Activated T-helper 2 cell treated with anti-CD3 and anti-CD28 coated beads, Interferon-gamma antibody, Interleukin-2, Interleukin-4, amounts not matched to agents 10 μg/mL and 5 μg/mL and 100 μg/mL, durations not matched to agents 14 hours and 24 hours and 36 hours (primary cell): Measurements from ENCODE around the gene KCNB1. TPM values are rescaled to one million over a fixed set of nuclear protein-coding genes. Genes with fewer than 3 reads are reported as not detected.

Source experiments
- DNase-seq: peaks from one replicate; pipeline ENCODE4 v3.0.0; 2021; ENCODE audit warnings: low spot score
- H3K27ac Mint-ChIP-seq: one replicate; pipeline ENCODE4 v1.8.0; 2021; ENCODE audit warnings: mixed read lengths
- H3K27me3 Mint-ChIP-seq: one replicate; pipeline ENCODE4 v1.8.0; 2021; ENCODE audit warnings: low read depth, mixed read lengths
- H3K36me3 Mint-ChIP-seq: one replicate; pipeline ENCODE4 v1.8.0; 2021; ENCODE audit warnings: low read depth, mixed read lengths
- H3K4me1 Mint-ChIP-seq: one replicate; pipeline ENCODE4 v1.8.0; 2021; ENCODE audit warnings: low read depth, mixed read lengths
- H3K4me3 Mint-ChIP-seq: one replicate; pipeline ENCODE4 v1.8.0; 2021; ENCODE audit warnings: low read depth, mild to moderate bottlenecking, moderate library complexity, mixed read lengths
- H3K9me3 Mint-ChIP-seq: one replicate; pipeline ENCODE4 v1.8.0; 2021; ENCODE audit warnings: mixed read lengths
- intact Hi-C: fragments of 100-400 bp; cut with micrococcal nuclease; formaldehyde crosslinking; loops from one replicate; pipeline ENCODE4 v1.15.1; 2023
- total RNA-seq: library from RNA; stranded (reverse); gene quantifications from 2 replicates; pipeline ENCODE4 v1.2.3, GENCODE V29; 2022

Gene KCNB1
- total RNA-seq, 1 donor from 2014 or later, result 0.05 TPM

- H3K4me1 Mint-ChIP-seq, result no peaks in the 10 kb centered on the region
Measured at GRCh38 chr20:49340161-49340966, 142.1 kb downstream of the KCNB1 start.

GRCh38 chr20:49339123-49339522 lies 143.3 kb downstream of the KCNB1 start:
- peaks cover 17% of the 10 kb centered on the region for H3K27me3 Mint-ChIP-seq
- no peaks in the 10 kb centered on the region for H3K4me1 Mint-ChIP-seq
- no peaks in the 10 kb centered on the region for H3K9me3 Mint-ChIP-seq
- DNase-seq, result no peak
- H3K36me3 Mint-ChIP-seq, result no peaks in the 10 kb centered on the region
- H3K4me3 Mint-ChIP-seq, result no peak overlapping the region
- intact Hi-C loops, result no loop called here
- no peak overlapping the region for H3K27ac Mint-ChIP-seq

More at GRCh38 chr20:49340161-49340966, 142.1 kb downstream of the KCNB1 start:
- Mint-ChIP-seq H3K27me3 (peaks cover 19% of the 10 kb centered on the region), H3K9me3 (no peaks in the 10 kb centered on the region), H3K4me3 (no peak overlapping the region), H3K36me3 (no peaks in the 10 kb centered on the region), H3K27ac (no peak overlapping the region)
- intact Hi-C loops, result no loop called here
- no peak for DNase-seq

- peaks cover 3% of the 10 kb centered on the region for H3K4me1 Mint-ChIP-seq
- no peak overlapping the region for H3K27ac Mint-ChIP-seq
- DNase-seq, result no peak
- no peaks in the 10 kb centered on the region for H3K9me3 Mint-ChIP-seq
- no peak overlapping the region for H3K4me3 Mint-ChIP-seq
- no peaks in the 10 kb centered on the region for H3K36me3 Mint-ChIP-seq
- peaks cover 11% of the 10 kb centered on the region for H3K27me3 Mint-ChIP-seq
- intact Hi-C loops, result no loop called here
Measured at GRCh38 chr20:49338061-49338460, 144.4 kb downstream of the KCNB1 start.

- Mint-ChIP-seq H3K4me1 (peaks cover 3% of the 10 kb centered on the region), H3K27me3 (peaks cover 16% of the 10 kb centered on the region), H3K27ac (no peak overlapping the region), H3K36me3 (no peaks in the 10 kb centered on the region), H3K4me3 (no peak overlapping the region), H3K9me3 (no peaks in the 10 kb centered on the region)
- DNase-seq, result no peak
- intact Hi-C loops, result no loop called here
Measured at GRCh38 chr20:49337357-49337756, 145.1 kb downstream of the KCNB1 start.

- DNase-seq, result no peak
- H3K27ac Mint-ChIP-seq, result no peak overlapping the region
- peaks cover 19% of the 10 kb centered on the region for H3K27me3 Mint-ChIP-seq
- H3K4me1 Mint-ChIP-seq, result peaks cover 3% of the 10 kb centered on the region
- intact Hi-C loops, result no loop called here
- no peak overlapping the region for H3K4me3 Mint-ChIP-seq
- no peaks in the 10 kb centered on the region for H3K36me3 Mint-ChIP-seq
- H3K9me3 Mint-ChIP-seq, result no peaks in the 10 kb centered on the region
Measured at GRCh38 chr20:49336786-49337185, 145.7 kb downstream of the KCNB1 start.

GRCh38 chr20:49335476-49335875 lies 147.0 kb downstream of the KCNB1 start:
- intact Hi-C loops, result loop anchor here (2.0 kb wide), 1 partner anchor 275 kb away; no protein-coding TSS in a partner anchor
- no peak overlapping the region for H3K27ac Mint-ChIP-seq
- peaks cover 3% of the 10 kb centered on the region for H3K4me1 Mint-ChIP-seq

GRCh38 chr20:49330701-49331615 lies 151.5 kb downstream of the KCNB1 start:
- intact Hi-C loops, result loop anchor here (5.0 kb wide), 1 partner anchor 151 kb away; the partner anchor contains the start of gene KCNB1
- H3K4me1 Mint-ChIP-seq, result peaks cover 3% of the 10 kb centered on the region
- H3K27me3 Mint-ChIP-seq, result peaks cover 46% of the 10 kb centered on the region
- no peak for DNase-seq
- no peak overlapping the region for H3K4me3 Mint-ChIP-seq
- H3K27ac Mint-ChIP-seq, result no peak overlapping the region
- H3K9me3 Mint-ChIP-seq, result no peaks in the 10 kb centered on the region
- no peaks in the 10 kb centered on the region for H3K36me3 Mint-ChIP-seq

More at GRCh38 chr20:49335476-49335875, 147.0 kb downstream of the KCNB1 start:
- peaks cover 29% of the 10 kb centered on the region for H3K27me3 Mint-ChIP-seq
- no peaks in the 10 kb centered on the region for H3K9me3 Mint-ChIP-seq
- DNase-seq, result no peak
- no peak overlapping the region for H3K4me3 Mint-ChIP-seq
- no peaks in the 10 kb centered on the region for H3K36me3 Mint-ChIP-seq

GRCh38 chr20:49328790-49329189 lies 153.7 kb downstream of the KCNB1 start:
- no peak for DNase-seq
- H3K27ac Mint-ChIP-seq, result no peak overlapping the region
- H3K27me3 Mint-ChIP-seq, result peaks cover 58% of the 10 kb centered on the region
- peaks cover 11% of the 10 kb centered on the region for H3K4me1 Mint-ChIP-seq
- H3K36me3 Mint-ChIP-seq, result no peaks in the 10 kb centered on the region
- H3K4me3 Mint-ChIP-seq, result no peak overlapping the region
- intact Hi-C loops, result loop anchor here (10.0 kb wide), 1 partner anchor 596 kb away; no protein-coding TSS in a partner anchor
- H3K9me3 Mint-ChIP-seq, result no peaks in the 10 kb centered on the region

- Mint-ChIP-seq H3K4me1 (peaks cover 19% of the 10 kb centered on the region), H3K27ac (no peak overlapping the region), H3K27me3 (peaks cover 54% of the 10 kb centered on the region), H3K36me3 (no peaks in the 10 kb centered on the region), H3K9me3 (no peaks in the 10 kb centered on the region), H3K4me3 (no peak overlapping the region)
- DNase-seq, result no peak
- intact Hi-C loops, result loop anchor here (10.0 kb wide), 1 partner anchor 599 kb away; no protein-coding TSS in a partner anchor
Measured at GRCh38 chr20:49326026-49326425, 156.4 kb downstream of the KCNB1 start.

- Mint-ChIP-seq H3K36me3 (no peaks in the 10 kb centered on the region), H3K4me3 (no peak overlapping the region), H3K27me3 (peaks cover 58% of the 10 kb centered on the region), H3K4me1 (peaks cover 19% of the 10 kb centered on the region), H3K9me3 (no peaks in the 10 kb centered on the region), H3K27ac (peak overlapping the region; percentile 31)
- intact Hi-C loops, result loop anchor here (10.0 kb wide), 1 partner anchor 600 kb away; no protein-coding TSS in a partner anchor
- no peak for DNase-seq
Measured at GRCh38 chr20:49324306-49324705, 158.2 kb downstream of the KCNB1 start.

- DNase-seq, result peak; percentile 32
- peaks cover 2% of the 10 kb centered on the region for H3K36me3 Mint-ChIP-seq
- intact Hi-C loops, result loop anchor here (10.0 kb wide), 1 partner anchor 601 kb away; no protein-coding TSS in a partner anchor
- H3K4me1 Mint-ChIP-seq, result peaks cover 23% of the 10 kb centered on the region
- H3K27me3 Mint-ChIP-seq, result peaks cover 58% of the 10 kb centered on the region
- no peak overlapping the region for H3K4me3 Mint-ChIP-seq
- H3K9me3 Mint-ChIP-seq, result no peaks in the 10 kb centered on the region
- peak overlapping the region; percentile 36 for H3K27ac Mint-ChIP-seq
Measured at GRCh38 chr20:49323622-49324238, 158.7 kb downstream of the KCNB1 start.

GRCh38 chr20:49320460-49320859 lies 162.0 kb downstream of the KCNB1 start:
- Mint-ChIP-seq H3K9me3 (no peaks in the 10 kb centered on the region), H3K27me3 (peaks cover 72% of the 10 kb centered on the region), H3K4me1 (peaks cover 22% of the 10 kb centered on the region), H3K36me3 (peaks cover 3% of the 10 kb centered on the region), H3K27ac (no peak overlapping the region), H3K4me3 (no peak overlapping the region)
- DNase-seq, result no peak
- intact Hi-C loops, result loop anchor here (10.0 kb wide), 1 partner anchor 604 kb away; no protein-coding TSS in a partner anchor
